ENCODE results near the gene PCDHGC5.

Gene PCDHGC5

DNA sequence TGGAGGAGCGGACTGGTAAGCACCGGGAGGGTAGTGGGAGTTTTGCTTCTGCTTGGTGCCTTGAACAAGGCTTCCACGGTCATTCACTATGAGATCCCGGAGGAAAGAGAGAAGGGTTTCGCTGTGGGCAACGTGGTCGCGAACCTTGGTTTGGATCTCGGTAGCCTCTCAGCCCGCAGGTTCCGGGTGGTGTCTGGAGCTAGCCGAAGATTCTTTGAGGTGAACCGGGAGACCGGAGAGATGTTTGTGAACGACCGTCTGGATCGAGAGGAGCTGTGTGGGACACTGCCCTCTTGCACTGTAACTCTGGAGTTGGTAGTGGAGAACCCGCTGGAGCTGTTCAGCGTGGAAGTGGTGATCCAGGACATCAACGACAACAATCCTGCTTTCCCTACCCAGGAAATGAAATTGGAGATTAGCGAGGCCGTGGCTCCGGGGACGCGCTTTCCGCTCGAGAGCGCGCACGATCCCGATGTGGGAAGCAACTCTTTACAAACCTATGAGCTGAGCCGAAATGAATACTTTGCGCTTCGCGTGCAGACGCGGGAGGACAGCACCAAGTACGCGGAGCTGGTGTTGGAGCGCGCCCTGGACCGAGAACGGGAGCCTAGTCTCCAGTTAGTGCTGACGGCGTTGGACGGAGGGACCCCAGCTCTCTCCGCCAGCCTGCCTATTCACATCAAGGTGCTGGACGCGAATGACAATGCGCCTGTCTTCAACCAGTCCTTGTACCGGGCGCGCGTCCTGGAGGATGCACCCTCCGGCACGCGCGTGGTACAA is 12.6 kb upstream of the PCDHGC5 start:
- TF ChIP-seq, protein P1, sequence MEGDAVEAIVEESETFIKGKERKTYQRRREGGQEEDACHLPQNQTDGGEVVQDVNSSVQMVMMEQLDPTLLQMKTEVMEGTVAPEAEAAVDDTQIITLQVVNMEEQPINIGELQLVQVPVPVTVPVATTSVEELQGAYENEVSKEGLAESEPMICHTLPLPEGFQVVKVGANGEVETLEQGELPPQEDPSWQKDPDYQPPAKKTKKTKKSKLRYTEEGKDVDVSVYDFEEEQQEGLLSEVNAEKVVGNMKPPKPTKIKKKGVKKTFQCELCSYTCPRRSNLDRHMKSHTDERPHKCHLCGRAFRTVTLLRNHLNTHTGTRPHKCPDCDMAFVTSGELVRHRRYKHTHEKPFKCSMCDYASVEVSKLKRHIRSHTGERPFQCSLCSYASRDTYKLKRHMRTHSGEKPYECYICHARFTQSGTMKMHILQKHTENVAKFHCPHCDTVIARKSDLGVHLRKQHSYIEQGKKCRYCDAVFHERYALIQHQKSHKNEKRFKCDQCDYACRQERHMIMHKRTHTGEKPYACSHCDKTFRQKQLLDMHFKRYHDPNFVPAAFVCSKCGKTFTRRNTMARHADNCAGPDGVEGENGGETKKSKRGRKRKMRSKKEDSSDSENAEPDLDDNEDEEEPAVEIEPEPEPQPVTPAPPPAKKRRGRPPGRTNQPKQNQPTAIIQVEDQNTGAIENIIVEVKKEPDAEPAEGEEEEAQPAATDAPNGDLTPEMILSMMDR (IDR thresholded peaks at IDR 0.05) = no peak
- no peak for TF ChIP-seq ZFX (IDR thresholded peaks at IDR 0.05; ENCODE audit: borderline replicate concordance)
- peak overlapping the region; percentile 68 for H3K27ac ChIP-seq

DNA sequence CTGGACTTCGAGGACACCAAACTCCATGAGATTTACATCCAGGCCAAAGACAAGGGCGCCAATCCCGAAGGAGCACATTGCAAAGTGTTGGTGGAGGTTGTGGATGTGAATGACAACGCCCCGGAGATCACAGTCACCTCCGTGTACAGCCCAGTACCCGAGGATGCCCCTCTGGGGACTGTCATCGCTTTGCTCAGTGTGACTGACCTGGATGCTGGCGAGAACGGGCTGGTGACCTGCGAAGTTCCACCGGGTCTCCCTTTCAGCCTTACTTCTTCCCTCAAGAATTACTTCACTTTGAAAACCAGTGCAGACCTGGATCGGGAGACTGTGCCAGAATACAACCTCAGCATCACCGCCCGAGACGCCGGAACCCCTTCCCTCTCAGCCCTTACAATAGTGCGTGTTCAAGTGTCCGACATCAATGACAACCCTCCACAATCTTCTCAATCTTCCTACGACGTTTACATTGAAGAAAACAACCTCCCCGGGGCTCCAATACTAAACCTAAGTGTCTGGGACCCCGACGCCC is 11.8 kb upstream of the PCDHGC5 start:
- TF ChIP-seq ZFX (IDR thresholded peaks at IDR 0.05; ENCODE audit: borderline replicate concordance) = no peak
- TF ChIP-seq, protein P1 (IDR thresholded peaks at IDR 0.05) = no peak
- no peak overlapping the region for H3K27ac ChIP-seq

DNA sequence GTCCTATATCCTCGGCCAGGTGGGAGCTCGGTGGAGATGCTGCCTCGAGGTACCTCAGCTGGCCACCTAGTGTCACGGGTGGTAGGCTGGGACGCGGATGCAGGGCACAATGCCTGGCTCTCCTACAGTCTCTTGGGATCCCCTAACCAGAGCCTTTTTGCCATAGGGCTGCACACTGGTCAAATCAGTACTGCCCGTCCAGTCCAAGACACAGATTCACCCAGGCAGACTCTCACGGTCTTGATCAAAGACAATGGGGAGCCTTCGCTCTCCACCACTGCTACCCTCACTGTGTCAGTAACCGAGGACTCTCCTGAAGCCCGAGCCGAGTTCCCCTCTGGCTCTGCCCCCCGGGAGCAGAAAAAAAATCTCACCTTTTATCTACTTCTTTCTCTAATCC is 11.1 kb upstream of the PCDHGC5 start:
- TF ChIP-seq, protein P1 (IDR thresholded peaks at IDR 0.05) = no peak
- no peak for TF ChIP-seq ZFX (IDR thresholded peaks at IDR 0.05; ENCODE audit: borderline replicate concordance)
- no peak overlapping the region for H3K27ac ChIP-seq

DNA sequence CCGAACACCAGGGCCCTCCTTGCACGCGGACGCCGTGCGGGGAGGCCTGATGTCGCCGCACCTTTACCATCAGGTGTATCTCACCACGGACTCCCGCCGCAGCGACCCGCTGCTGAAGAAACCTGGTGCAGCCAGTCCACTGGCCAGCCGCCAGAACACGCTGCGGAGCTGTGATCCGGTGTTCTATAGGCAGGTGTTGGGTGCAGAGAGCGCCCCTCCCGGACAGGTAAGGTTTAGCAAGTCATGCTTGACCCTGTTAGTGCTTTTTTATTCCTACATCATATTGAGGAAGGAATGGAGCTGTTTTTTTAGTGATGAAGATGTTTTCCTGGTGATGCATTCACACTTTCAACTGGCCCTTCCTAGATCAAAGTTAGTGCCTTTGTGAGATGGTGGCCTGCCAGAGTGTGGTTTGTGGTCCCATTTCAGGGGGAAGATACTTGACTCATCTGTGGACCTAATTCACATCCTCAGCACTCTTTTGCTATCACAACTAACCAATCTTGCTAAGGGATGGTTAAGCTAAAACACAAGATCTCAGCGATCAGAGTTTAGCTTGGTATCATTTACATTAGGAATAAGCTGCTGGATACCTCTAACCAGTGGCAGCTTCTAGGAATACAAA is 10.4 kb upstream of the PCDHGC5 start:
- H3K27ac ChIP-seq = no peak overlapping the region
- TF ChIP-seq, protein P1 (IDR thresholded peaks at IDR 0.05) = no peak
- TF ChIP-seq ZFX (IDR thresholded peaks at IDR 0.05; ENCODE audit: borderline replicate concordance) = no peak

DNA sequence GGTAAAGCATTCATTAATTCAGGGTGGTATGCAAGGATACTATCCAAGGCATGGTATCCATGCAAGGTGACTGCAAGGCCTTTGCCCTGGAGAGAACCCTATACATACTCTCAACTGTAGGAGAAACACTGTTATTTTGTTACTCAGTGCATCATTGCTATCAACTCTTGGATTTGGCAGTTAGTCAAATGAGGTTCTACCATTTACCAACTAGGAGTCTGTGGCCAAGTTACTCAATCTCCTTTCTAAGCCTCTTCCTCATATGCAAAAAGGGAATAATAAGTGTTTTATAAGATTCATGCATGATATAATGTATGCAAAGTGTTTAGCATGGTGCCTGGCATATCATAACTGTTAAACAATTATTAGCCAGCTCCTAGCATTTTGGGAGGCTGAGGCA is 9.1 kb upstream of the PCDHGC5 start:
- TF ChIP-seq ZFX (IDR thresholded peaks at IDR 0.05; ENCODE audit: borderline replicate concordance) = no peak
- TF ChIP-seq, protein P1 (IDR thresholded peaks at IDR 0.05) = no peak
- H3K27ac ChIP-seq = no peak overlapping the region

DNA sequence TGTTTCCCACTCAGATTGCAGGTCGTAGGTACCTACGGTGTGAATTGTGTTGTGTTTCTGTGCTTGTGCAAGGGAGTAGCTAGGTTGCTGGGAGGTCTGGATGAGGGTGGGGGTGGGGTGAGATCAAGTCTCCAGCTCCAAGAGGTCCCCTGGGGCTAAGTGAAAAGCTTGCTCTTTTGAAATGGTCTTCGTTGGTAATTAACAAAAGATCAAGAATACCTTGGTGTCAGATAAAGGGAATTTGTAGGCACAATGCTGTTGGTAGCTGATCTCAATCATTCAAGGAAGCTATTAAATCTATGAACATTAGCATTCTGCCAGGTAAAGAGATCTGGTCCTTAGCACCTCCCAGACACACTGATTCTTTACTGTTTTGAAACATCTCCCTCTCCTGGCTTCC is 5.0 kb upstream of the PCDHGC5 start:
- H3K27ac ChIP-seq = no peak overlapping the region

More for the DNA sequence above, 5.0 kb upstream of the PCDHGC5 start:
- TF ChIP-seq, protein P1 (IDR thresholded peaks at IDR 0.05) = no peak
- no peak for TF ChIP-seq ZFX (IDR thresholded peaks at IDR 0.05; ENCODE audit: borderline replicate concordance)

All from 22Rv1 (cell line).